ENCODE data around the gene ZNF710.

DNA sequence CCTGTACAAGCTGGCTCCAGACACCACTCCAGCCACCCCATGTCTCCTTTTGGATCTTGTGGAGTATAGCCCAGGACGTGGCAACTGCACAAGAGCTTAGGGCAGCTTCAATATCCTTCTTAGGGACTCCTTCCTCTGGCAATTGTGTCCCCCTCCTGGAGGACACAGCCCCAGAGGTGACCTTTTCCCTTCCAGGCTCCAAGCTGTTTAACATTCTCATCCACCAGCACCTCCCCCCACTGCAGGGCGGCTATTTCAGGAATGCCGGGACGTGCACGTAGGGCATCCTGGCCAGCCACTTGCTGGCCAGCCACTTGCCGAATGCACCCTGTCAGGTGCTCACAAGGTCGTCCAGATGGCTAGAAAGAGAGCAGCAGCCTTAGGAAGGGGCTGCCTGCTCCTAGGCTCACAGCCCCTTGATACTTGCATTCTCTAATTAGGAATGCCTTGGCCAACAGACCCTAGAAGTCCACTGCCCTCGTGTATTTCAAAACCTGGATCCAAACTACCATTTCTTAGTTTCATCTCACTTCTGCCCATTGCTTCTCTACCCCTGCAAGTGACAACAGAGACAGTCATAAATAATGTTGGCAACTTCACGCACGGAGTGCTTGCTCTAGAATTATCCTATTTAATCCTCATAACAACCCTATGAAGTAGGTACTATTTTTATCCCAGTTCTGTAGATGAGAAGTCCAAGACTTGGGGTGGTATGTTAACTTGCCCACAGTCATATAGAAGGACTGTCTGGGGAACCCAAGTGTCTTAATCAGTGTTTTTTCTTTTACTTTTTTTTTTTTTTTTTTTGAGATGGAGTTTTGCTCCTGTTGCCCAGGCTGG lies 125.7 kb downstream of the ZNF710 start:
- TF ChIP-seq, protein P1, sequence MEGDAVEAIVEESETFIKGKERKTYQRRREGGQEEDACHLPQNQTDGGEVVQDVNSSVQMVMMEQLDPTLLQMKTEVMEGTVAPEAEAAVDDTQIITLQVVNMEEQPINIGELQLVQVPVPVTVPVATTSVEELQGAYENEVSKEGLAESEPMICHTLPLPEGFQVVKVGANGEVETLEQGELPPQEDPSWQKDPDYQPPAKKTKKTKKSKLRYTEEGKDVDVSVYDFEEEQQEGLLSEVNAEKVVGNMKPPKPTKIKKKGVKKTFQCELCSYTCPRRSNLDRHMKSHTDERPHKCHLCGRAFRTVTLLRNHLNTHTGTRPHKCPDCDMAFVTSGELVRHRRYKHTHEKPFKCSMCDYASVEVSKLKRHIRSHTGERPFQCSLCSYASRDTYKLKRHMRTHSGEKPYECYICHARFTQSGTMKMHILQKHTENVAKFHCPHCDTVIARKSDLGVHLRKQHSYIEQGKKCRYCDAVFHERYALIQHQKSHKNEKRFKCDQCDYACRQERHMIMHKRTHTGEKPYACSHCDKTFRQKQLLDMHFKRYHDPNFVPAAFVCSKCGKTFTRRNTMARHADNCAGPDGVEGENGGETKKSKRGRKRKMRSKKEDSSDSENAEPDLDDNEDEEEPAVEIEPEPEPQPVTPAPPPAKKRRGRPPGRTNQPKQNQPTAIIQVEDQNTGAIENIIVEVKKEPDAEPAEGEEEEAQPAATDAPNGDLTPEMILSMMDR (IDR thresholded peaks at IDR 0.05) = no peak
- no peak for TF ChIP-seq POLR2A (IDR thresholded peaks at IDR 0.05)
